Upper lobe of left lung (tissue), 4 donors: ENCODE measurements around the gene PDSS1.

Source experiments
- POLR2A ChIP-seq, 4 donors: fragments of 450-650 bp; IDR thresholded peaks; one replicate each; pipeline ENCODE4 v1.5.1; 2016 to 2017; ENCODE audit warnings: antibody characterized with exemption in 4 of 4, mild to moderate bottlenecking in 2 of 4
- TF ChIP-seq, protein P1 (sequence below), 6 experiments: fragments of 450-650 bp in 4 of 6; fragments of 200-600 bp in 2 of 6; sonication (generic) in 2 of 6; IDR thresholded peaks; one replicate each; pipeline ENCODE4 v1.5.1; 2016 to 2019; ENCODE audit warnings: antibody characterized with exemption in 6 of 6

DNA sequence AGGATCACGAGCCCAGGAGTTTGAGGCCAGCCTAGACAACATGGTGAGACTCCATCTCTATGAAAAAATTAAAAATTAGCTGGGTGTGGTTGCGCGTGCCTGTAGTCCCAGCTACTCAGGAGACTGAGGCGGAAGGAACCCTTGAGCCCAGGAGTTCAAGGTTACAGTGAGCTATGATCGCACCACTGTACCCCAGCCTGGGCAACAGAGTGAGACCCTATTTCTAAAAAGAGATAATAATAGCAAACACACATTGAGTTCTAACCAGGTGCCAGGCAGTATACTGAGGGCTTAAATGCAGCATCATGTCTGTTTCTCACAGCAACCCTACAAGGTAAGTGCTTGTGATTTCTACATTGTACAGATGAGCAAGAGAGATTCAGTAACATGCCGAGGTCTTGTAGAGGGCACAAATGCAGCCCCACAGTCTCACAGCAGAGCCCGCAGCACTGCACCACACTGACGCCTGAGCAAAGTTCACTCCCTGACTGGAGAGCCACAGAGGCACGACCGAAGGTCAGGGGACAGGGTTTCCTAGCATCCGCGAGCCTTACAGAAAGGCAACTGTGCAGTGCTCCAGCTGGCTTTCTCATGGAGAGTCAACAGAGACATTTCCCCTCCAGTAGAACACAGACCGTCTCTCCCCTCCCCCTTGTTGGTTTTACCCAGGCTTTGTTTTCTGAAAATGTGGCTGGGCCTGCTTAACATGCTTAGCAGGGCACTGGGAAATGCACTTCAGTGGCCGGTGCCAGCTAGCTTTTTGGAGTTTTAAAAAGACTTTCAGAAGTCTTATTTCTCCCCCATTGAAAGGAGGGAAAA, 36.5 kb downstream of the PDSS1 start:
- TF ChIP-seq, protein P1, sequence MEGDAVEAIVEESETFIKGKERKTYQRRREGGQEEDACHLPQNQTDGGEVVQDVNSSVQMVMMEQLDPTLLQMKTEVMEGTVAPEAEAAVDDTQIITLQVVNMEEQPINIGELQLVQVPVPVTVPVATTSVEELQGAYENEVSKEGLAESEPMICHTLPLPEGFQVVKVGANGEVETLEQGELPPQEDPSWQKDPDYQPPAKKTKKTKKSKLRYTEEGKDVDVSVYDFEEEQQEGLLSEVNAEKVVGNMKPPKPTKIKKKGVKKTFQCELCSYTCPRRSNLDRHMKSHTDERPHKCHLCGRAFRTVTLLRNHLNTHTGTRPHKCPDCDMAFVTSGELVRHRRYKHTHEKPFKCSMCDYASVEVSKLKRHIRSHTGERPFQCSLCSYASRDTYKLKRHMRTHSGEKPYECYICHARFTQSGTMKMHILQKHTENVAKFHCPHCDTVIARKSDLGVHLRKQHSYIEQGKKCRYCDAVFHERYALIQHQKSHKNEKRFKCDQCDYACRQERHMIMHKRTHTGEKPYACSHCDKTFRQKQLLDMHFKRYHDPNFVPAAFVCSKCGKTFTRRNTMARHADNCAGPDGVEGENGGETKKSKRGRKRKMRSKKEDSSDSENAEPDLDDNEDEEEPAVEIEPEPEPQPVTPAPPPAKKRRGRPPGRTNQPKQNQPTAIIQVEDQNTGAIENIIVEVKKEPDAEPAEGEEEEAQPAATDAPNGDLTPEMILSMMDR (IDR thresholded peaks at IDR 0.05): no peak
- no peak for TF ChIP-seq POLR2A (IDR thresholded peaks at IDR 0.05)
